ENCODE measurements around the gene ATP1B1. TPM values are rescaled to one million over a fixed set of nuclear protein-coding genes. Genes with fewer than 3 reads are reported as not detected.

Gene ATP1B1
- total and polyA plus RNA-seq, 2 of the 13 experiments (the other 11 are each of a cell fraction or from before 2014, with no cell fraction given), result 134 to 135 TPM

DNA sequence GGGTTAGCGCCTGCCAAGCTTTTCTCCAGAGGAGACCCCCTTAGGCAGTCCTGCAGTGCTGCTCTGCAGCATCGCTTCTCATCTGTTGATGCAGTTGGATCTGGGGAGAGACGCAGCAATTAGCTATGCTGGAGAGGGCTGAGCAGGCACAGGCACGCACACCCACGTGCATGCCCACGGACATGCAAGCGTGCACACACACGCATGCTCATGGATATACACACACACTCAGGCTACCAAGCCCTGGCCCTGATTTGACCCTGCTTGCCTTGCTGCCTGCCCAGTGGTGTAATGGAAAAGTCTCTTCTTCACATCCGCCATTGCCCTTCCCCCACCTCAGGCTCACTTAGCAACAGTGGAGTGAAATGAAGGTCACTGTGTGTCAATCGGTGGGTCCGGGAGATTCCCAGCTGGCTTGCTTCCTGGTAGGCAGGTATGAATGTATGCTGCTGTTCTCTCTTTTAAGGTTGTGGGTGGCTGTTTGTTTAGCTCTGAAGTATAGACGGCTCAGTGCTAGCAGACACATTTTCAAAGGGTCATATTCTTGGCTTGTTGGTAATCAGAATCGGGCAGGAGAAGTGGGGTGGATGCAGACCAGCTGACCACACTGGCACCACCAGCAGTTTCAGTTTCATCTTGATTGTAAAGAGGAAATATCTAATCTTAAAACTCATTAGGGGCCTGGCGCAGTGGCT is 9.5 kb downstream of the ATP1B1 start (continued):
- peak; percentile 68 for TF ChIP-seq SIX4 (CRISPR knock-in tag; IDR thresholded peaks at IDR 0.05)
- TF ChIP-seq, protein P1, sequence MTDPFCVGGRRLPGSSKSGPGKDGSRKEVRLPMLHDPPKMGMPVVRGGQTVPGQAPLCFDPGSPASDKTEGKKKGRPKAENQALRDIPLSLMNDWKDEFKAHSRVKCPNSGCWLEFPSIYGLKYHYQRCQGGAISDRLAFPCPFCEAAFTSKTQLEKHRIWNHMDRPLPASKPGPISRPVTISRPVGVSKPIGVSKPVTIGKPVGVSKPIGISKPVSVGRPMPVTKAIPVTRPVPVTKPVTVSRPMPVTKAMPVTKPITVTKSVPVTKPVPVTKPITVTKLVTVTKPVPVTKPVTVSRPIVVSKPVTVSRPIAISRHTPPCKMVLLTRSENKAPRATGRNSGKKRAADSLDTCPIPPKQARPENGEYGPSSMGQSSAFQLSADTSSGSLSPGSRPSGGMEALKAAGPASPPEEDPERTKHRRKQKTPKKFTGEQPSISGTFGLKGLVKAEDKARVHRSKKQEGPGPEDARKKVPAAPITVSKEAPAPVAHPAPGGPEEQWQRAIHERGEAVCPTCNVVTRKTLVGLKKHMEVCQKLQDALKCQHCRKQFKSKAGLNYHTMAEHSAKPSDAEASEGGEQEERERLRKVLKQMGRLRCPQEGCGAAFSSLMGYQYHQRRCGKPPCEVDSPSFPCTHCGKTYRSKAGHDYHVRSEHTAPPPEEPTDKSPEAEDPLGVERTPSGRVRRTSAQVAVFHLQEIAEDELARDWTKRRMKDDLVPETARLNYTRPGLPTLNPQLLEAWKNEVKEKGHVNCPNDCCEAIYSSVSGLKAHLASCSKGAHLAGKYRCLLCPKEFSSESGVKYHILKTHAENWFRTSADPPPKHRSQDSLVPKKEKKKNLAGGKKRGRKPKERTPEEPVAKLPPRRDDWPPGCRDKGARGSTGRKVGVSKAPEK (CRISPR knock-in tag; IDR thresholded peaks at IDR 0.05; ENCODE audit: borderline replicate concordance), result no peak
- peak; percentile 35 to 57; a peak in 3 of 4 replicates for TF ChIP-seq POLR2A (IDR thresholded peaks at IDR 0.05; ENCODE audit: insufficient read depth in 1 of 2, low read depth in 2 of 2, low read length in 2 of 2)
- TF ChIP-seq, protein P2, sequence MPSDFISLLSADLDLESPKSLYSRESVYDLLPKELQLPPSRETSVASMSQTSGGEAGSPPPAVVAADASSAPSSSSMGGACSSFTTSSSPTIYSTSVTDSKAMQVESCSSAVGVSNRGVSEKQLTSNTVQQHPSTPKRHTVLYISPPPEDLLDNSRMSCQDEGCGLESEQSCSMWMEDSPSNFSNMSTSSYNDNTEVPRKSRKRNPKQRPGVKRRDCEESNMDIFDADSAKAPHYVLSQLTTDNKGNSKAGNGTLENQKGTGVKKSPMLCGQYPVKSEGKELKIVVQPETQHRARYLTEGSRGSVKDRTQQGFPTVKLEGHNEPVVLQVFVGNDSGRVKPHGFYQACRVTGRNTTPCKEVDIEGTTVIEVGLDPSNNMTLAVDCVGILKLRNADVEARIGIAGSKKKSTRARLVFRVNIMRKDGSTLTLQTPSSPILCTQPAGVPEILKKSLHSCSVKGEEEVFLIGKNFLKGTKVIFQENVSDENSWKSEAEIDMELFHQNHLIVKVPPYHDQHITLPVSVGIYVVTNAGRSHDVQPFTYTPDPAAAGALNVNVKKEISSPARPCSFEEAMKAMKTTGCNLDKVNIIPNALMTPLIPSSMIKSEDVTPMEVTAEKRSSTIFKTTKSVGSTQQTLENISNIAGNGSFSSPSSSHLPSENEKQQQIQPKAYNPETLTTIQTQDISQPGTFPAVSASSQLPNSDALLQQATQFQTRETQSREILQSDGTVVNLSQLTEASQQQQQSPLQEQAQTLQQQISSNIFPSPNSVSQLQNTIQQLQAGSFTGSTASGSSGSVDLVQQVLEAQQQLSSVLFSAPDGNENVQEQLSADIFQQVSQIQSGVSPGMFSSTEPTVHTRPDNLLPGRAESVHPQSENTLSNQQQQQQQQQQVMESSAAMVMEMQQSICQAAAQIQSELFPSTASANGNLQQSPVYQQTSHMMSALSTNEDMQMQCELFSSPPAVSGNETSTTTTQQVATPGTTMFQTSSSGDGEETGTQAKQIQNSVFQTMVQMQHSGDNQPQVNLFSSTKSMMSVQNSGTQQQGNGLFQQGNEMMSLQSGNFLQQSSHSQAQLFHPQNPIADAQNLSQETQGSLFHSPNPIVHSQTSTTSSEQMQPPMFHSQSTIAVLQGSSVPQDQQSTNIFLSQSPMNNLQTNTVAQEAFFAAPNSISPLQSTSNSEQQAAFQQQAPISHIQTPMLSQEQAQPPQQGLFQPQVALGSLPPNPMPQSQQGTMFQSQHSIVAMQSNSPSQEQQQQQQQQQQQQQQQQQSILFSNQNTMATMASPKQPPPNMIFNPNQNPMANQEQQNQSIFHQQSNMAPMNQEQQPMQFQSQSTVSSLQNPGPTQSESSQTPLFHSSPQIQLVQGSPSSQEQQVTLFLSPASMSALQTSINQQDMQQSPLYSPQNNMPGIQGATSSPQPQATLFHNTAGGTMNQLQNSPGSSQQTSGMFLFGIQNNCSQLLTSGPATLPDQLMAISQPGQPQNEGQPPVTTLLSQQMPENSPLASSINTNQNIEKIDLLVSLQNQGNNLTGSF (CRISPR knock-in tag; IDR thresholded peaks at IDR 0.05), result 0 out of 2 replicates have a peak, but pooled peaks have one; percentile 49
- TF ChIP-seq ZNF367 (CRISPR knock-in tag; IDR thresholded peaks at IDR 0.05; ENCODE audit: borderline replicate concordance), result 0 out of 2 replicates have a peak, but pooled peaks have one; percentile 63
- no peak for TF ChIP-seq ZNF790 (CRISPR knock-in tag; IDR thresholded peaks at IDR 0.05; ENCODE audit: borderline replicate concordance)
- 0 out of 2 replicates have a peak, but pooled peaks have one; percentile 47 for TF ChIP-seq FOSL1 (CRISPR knock-in tag; IDR thresholded peaks at IDR 0.05; ENCODE audit: borderline replicate concordance)
- TF ChIP-seq, protein P3, sequence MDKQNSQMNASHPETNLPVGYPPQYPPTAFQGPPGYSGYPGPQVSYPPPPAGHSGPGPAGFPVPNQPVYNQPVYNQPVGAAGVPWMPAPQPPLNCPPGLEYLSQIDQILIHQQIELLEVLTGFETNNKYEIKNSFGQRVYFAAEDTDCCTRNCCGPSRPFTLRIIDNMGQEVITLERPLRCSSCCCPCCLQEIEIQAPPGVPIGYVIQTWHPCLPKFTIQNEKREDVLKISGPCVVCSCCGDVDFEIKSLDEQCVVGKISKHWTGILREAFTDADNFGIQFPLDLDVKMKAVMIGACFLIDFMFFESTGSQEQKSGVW (CRISPR knock-in tag; IDR thresholded peaks at IDR 0.05; ENCODE audit: borderline replicate concordance), result no peak
- TF ChIP-seq, protein P4, sequence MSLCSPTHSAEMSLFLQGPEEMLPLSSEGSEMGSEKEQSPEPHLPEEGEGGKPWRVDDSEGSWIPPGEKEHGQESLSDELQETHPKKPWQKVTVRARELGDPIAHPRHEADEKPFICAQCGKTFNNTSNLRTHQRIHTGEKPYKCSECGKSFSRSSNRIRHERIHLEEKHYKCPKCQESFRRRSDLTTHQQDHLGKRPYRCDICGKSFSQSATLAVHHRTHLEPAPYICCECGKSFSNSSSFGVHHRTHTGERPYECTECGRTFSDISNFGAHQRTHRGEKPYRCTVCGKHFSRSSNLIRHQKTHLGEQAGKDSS (CRISPR knock-in tag; IDR thresholded peaks at IDR 0.05; ENCODE audit: borderline replicate concordance, low read depth), result no peak
- TF ChIP-seq, protein P5, sequence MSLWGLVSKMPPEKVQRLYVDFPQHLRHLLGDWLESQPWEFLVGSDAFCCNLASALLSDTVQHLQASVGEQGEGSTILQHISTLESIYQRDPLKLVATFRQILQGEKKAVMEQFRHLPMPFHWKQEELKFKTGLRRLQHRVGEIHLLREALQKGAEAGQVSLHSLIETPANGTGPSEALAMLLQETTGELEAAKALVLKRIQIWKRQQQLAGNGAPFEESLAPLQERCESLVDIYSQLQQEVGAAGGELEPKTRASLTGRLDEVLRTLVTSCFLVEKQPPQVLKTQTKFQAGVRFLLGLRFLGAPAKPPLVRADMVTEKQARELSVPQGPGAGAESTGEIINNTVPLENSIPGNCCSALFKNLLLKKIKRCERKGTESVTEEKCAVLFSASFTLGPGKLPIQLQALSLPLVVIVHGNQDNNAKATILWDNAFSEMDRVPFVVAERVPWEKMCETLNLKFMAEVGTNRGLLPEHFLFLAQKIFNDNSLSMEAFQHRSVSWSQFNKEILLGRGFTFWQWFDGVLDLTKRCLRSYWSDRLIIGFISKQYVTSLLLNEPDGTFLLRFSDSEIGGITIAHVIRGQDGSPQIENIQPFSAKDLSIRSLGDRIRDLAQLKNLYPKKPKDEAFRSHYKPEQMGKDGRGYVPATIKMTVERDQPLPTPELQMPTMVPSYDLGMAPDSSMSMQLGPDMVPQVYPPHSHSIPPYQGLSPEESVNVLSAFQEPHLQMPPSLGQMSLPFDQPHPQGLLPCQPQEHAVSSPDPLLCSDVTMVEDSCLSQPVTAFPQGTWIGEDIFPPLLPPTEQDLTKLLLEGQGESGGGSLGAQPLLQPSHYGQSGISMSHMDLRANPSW (CRISPR knock-in tag; IDR thresholded peaks at IDR 0.05; ENCODE audit: borderline replicate concordance), result no peak
- no peak for TF ChIP-seq ZNF749 (CRISPR knock-in tag; IDR thresholded peaks at IDR 0.05; ENCODE audit: borderline replicate concordance)
- TF ChIP-seq IKZF1 (IDR thresholded peaks at IDR 0.05), result no peak
- TF ChIP-seq, protein P6, sequence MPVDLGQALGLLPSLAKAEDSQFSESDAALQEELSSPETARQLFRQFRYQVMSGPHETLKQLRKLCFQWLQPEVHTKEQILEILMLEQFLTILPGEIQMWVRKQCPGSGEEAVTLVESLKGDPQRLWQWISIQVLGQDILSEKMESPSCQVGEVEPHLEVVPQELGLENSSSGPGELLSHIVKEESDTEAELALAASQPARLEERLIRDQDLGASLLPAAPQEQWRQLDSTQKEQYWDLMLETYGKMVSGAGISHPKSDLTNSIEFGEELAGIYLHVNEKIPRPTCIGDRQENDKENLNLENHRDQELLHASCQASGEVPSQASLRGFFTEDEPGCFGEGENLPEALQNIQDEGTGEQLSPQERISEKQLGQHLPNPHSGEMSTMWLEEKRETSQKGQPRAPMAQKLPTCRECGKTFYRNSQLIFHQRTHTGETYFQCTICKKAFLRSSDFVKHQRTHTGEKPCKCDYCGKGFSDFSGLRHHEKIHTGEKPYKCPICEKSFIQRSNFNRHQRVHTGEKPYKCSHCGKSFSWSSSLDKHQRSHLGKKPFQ (CRISPR knock-in tag; IDR thresholded peaks at IDR 0.05; ENCODE audit: insufficient replicate concordance), result no peak
